Ishikawa (cell line): ENCODE data around the gene TUBA4A.

Experiments used
- CEBPB ChIP-seq: IDR thresholded peaks from 2 replicates; pipeline ENCODE4 v1.6.1; 2012
- CREB1 ChIP-seq: IDR thresholded peaks from 2 replicates; pipeline ENCODE4 v1.6.1; 2012; ENCODE audit warnings: low read depth
- EGR1 ChIP-seq: IDR thresholded peaks from 2 replicates; pipeline ENCODE4 v1.6.1; 2012
- EP300 ChIP-seq: IDR thresholded peaks from 2 replicates; pipeline ENCODE4 v1.6.1; 2012; ENCODE audit warnings: borderline replicate concordance
- FOXM1 ChIP-seq: IDR thresholded peaks from 2 replicates; pipeline ENCODE4 v1.6.1; 2012; ENCODE audit warnings: low read depth, borderline replicate concordance
- RAD21 ChIP-seq: IDR thresholded peaks from 2 replicates; pipeline ENCODE4 v1.6.1; 2012; ENCODE audit warnings: low read depth
- TAF1 ChIP-seq: IDR thresholded peaks from 2 replicates; pipeline ENCODE4 v1.6.1; 2012; ENCODE audit warnings: low read depth, mild to moderate bottlenecking
- TEAD4 ChIP-seq: IDR thresholded peaks from 2 replicates; pipeline ENCODE4 v1.6.1; 2012
- TF ChIP-seq, protein P1 (sequence below): IDR thresholded peaks from 2 replicates; pipeline ENCODE4 v1.6.1; 2012
- TF ChIP-seq, protein P2 (sequence below): IDR thresholded peaks from 2 replicates; pipeline ENCODE4 v1.6.1; 2012; ENCODE audit warnings: low read depth, mild to moderate bottlenecking

DNA sequence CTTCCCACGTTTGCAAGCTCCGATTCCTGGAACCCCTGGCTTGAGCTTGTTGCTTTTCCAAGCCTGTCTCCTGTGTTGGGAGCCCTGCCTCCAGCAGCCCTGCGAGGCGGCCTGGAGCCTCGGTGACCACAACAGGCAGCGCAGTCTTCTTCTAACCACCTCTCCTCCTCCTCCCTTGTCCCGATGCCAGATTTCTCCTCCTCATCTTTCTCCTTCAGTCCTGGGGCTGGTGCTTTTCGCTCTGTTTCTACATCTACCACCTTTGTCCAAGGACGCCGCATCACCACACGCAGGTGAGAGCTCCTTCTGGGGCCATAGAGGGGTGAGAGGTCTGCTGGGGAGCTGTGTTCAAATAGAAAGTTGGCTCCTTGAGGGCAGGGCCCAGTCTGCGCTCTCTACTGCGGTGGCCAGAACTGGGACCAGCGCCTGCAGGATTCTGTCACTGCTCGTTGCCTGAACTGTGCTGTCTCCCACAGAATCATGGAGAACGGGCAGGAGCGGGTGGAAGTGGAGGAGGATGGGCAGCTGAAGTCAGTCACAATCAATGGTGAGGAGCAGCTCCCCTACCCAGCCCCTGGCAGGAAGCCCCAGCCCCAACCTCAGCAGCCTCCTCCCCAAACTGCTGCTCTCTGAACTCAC lies 29.3 kb upstream of the TUBA4A start:
- TF ChIP-seq CREB1 = no peak
- TF ChIP-seq, protein P1, sequence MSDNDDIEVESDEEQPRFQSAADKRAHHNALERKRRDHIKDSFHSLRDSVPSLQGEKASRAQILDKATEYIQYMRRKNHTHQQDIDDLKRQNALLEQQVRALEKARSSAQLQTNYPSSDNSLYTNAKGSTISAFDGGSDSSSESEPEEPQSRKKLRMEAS = no peak
- TF ChIP-seq EP300 = no peak
- TF ChIP-seq, protein P2, sequence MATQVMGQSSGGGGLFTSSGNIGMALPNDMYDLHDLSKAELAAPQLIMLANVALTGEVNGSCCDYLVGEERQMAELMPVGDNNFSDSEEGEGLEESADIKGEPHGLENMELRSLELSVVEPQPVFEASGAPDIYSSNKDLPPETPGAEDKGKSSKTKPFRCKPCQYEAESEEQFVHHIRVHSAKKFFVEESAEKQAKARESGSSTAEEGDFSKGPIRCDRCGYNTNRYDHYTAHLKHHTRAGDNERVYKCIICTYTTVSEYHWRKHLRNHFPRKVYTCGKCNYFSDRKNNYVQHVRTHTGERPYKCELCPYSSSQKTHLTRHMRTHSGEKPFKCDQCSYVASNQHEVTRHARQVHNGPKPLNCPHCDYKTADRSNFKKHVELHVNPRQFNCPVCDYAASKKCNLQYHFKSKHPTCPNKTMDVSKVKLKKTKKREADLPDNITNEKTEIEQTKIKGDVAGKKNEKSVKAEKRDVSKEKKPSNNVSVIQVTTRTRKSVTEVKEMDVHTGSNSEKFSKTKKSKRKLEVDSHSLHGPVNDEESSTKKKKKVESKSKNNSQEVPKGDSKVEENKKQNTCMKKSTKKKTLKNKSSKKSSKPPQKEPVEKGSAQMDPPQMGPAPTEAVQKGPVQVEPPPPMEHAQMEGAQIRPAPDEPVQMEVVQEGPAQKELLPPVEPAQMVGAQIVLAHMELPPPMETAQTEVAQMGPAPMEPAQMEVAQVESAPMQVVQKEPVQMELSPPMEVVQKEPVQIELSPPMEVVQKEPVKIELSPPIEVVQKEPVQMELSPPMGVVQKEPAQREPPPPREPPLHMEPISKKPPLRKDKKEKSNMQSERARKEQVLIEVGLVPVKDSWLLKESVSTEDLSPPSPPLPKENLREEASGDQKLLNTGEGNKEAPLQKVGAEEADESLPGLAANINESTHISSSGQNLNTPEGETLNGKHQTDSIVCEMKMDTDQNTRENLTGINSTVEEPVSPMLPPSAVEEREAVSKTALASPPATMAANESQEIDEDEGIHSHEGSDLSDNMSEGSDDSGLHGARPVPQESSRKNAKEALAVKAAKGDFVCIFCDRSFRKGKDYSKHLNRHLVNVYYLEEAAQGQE = no peak
- TF ChIP-seq FOXM1 = no peak
- no peak for TF ChIP-seq TAF1
- no peak for TF ChIP-seq CEBPB
- TF ChIP-seq TEAD4 = no peak
- no peak for TF ChIP-seq EGR1
- TF ChIP-seq RAD21 = no peak
